ENCODE data around the gene ORC5. TPM values are rescaled to one million over a fixed set of nuclear protein-coding genes. Genes with fewer than 3 reads are reported as not detected.

Gene ORC5
- total and polyA plus RNA-seq, 2 donors (not counting 1 experiment from before 2014, with no cell fraction given), result 12.1 to 18.8 TPM

DNA sequence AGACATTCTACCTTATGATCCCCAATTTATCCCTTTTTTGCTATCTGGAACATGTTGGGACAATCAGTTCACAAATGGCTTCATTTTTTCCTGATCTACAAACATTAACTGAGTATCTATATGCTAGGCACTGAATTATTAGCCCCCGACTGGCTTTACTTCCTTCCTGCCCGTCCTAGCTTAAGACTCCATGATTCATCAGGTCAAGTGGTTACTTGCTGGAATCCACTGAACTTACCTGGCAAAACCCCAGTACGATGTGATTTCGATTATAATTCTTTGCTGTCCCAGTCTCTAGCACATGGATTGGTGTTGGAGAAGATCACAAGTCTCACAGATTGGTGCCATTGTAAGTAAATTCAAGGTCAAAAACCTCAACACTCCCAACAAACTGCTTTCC lies 77.1 kb downstream of the ORC5 start:
- no peaks in the 10 kb centered on the region for H3K79me2 ChIP-seq (ENCODE audit: control insufficient read depth, insufficient read depth, low read length)

DNA sequence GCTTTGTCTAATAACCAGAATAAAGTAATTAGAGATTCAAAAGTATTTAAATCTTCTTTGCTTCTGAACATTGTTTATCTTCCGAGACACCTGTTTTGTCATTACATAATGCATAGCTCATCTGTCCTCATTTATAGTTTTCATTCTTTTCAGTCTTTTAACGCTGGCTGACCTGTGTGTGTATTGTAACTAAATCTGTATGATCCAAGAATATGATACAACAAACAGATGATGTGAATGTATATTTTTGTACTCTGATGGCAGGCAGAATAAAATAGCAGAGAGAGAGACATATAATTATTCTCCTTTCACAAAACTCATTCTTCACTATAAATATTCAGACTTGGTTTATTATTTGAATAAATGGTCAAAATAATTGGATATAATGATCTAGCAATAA lies 80.6 kb downstream of the ORC5 start:
- H3K36me3 ChIP-seq (ENCODE audit: control insufficient read depth, insufficient read depth, low read length), result no peaks in the 10 kb centered on the region
- H2AFZ ChIP-seq (ENCODE audit: low read length), result no peak overlapping the region
- no peaks in the 10 kb centered on the region for H3K9me3 ChIP-seq (ENCODE audit: control insufficient read depth, insufficient read depth, low read depth, low read length)
- no peak overlapping the region for H3K4me2 ChIP-seq (ENCODE audit: extremely low read depth, insufficient read depth, low read length)
- H3K27ac ChIP-seq (ENCODE audit: insufficient read depth, low read length), result no peak overlapping the region
- no peaks in the 10 kb centered on the region for H4K20me1 ChIP-seq (ENCODE audit: control insufficient read depth, extremely low read depth, insufficient read depth, low read length)
- no peaks in the 10 kb centered on the region for H3K27me3 ChIP-seq (ENCODE audit: control insufficient read depth, insufficient read depth, low read length)
- DNase-seq (ENCODE audit: low read depth in 2 of 2), result no peak
- H3K79me2 ChIP-seq (ENCODE audit: control insufficient read depth, insufficient read depth, low read length), result no peaks in the 10 kb centered on the region
- TF ChIP-seq CTCF (conservative IDR thresholded peaks at IDR 0.05 in 1 of 2, IDR thresholded peaks at IDR 0.05 in 1 of 2; ENCODE audit: low read depth in 1 of 2, low read length in 2 of 2) (no peak), EZH2 (IDR thresholded peaks at IDR 0.05; ENCODE audit: low read length, missing control alignments) (no peak)
- H3K4me3 ChIP-seq (replicated peaks in 1 of 4; ENCODE audit: control extremely low read depth in 1 of 4, insufficient read depth in 1 of 4, low read depth in 3 of 4, low read length in 4 of 4), result no peak overlapping the region
- H3K4me1 ChIP-seq (ENCODE audit: control insufficient read depth, extremely low read depth, insufficient read depth, low read length), result no peaks in the 10 kb centered on the region
- no peak overlapping the region for H3K9ac ChIP-seq (ENCODE audit: insufficient read depth, low read length)

More for the DNA sequence above, 77.1 kb downstream of the ORC5 start:
- Histone ChIP-seq H3K27ac (ENCODE audit: insufficient read depth, low read length) (no peak overlapping the region), H3K27me3 (ENCODE audit: control insufficient read depth, insufficient read depth, low read length) (no peaks in the 10 kb centered on the region), H3K36me3 (ENCODE audit: control insufficient read depth, insufficient read depth, low read length) (no peaks in the 10 kb centered on the region), H4K20me1 (ENCODE audit: control insufficient read depth, extremely low read depth, insufficient read depth, low read length) (no peaks in the 10 kb centered on the region), H3K9me3 (ENCODE audit: control insufficient read depth, insufficient read depth, low read depth, low read length) (no peaks in the 10 kb centered on the region), H3K4me3 (replicated peaks in 1 of 4; ENCODE audit: control extremely low read depth in 1 of 4, insufficient read depth in 1 of 4, low read depth in 3 of 4, low read length in 4 of 4) (no peak overlapping the region), H2AFZ (ENCODE audit: low read length) (no peak overlapping the region), H3K4me2 (ENCODE audit: extremely low read depth, insufficient read depth, low read length) (no peak overlapping the region), H3K9ac (ENCODE audit: insufficient read depth, low read length) (no peak overlapping the region), H3K4me1 (ENCODE audit: control insufficient read depth, extremely low read depth, insufficient read depth, low read length) (no peaks in the 10 kb centered on the region)
- TF ChIP-seq CTCF (conservative IDR thresholded peaks at IDR 0.05 in 1 of 2, IDR thresholded peaks at IDR 0.05 in 1 of 2; ENCODE audit: low read depth in 1 of 2, low read length in 2 of 2) (no peak), EZH2 (IDR thresholded peaks at IDR 0.05; ENCODE audit: low read length, missing control alignments) (no peak)
- DNase-seq (ENCODE audit: low read depth in 2 of 2), result peak in 1 of 2 donors; percentile 57

- Histone ChIP-seq H2AFZ (ENCODE audit: low read length) (no peak overlapping the region), H3K9ac (ENCODE audit: insufficient read depth, low read length) (no peak overlapping the region), H3K9me3 (ENCODE audit: control insufficient read depth, insufficient read depth, low read depth, low read length) (no peaks in the 10 kb centered on the region), H3K36me3 (ENCODE audit: control insufficient read depth, insufficient read depth, low read length) (no peaks in the 10 kb centered on the region), H3K4me2 (ENCODE audit: extremely low read depth, insufficient read depth, low read length) (no peak overlapping the region), H4K20me1 (ENCODE audit: control insufficient read depth, extremely low read depth, insufficient read depth, low read length) (no peaks in the 10 kb centered on the region), H3K27me3 (ENCODE audit: control insufficient read depth, insufficient read depth, low read length) (no peaks in the 10 kb centered on the region), H3K27ac (ENCODE audit: insufficient read depth, low read length) (no peak overlapping the region), H3K4me3 (replicated peaks in 1 of 4; ENCODE audit: control extremely low read depth in 1 of 4, insufficient read depth in 1 of 4, low read depth in 3 of 4, low read length in 4 of 4) (no peak overlapping the region), H3K4me1 (ENCODE audit: control insufficient read depth, extremely low read depth, insufficient read depth, low read length) (no peaks in the 10 kb centered on the region), H3K79me2 (ENCODE audit: control insufficient read depth, insufficient read depth, low read length) (no peaks in the 10 kb centered on the region)
- no peak for TF ChIP-seq CTCF (conservative IDR thresholded peaks at IDR 0.05 in 1 of 2, IDR thresholded peaks at IDR 0.05 in 1 of 2; ENCODE audit: low read depth in 1 of 2, low read length in 2 of 2)
- no peak for TF ChIP-seq EZH2 (IDR thresholded peaks at IDR 0.05; ENCODE audit: low read length, missing control alignments)
- DNase-seq (ENCODE audit: low read depth in 2 of 2), result no peak
These were observed 81.4 kb downstream of the ORC5 start for GRCh38 chr7:104126411-104126841.

All from fibroblast of lung (primary cell).